H4 (cell line): ENCODE measurements around the gene ARHGEF7. TPM values are rescaled to one million over a fixed set of nuclear protein-coding genes. Genes with fewer than 3 reads are reported as not detected.

Experiments used
- DNase-seq: peaks from one replicate; pipeline ENCODE4 v3.0.0-alpha.2; 2015; ENCODE audit warnings: low spot score
- total RNA-seq: library from RNA; depleted of rRNA; stranded (reverse); fragments of >200 nt; shearing (Covaris generic); gene quantifications from 2 replicates; pipeline ENCODE4 v1.2.3, GENCODE V29; 2014; rRNA removed

Gene ARHGEF7
- total RNA-seq, 1 experiment from 2014 or later: 8.5 TPM

GRCh38 chr13:111344471-111345191 is 229.5 kb downstream of the ARHGEF7 start:
- no peak for DNase-seq

GRCh38 chr13:111345682-111346081 is 230.6 kb downstream of the ARHGEF7 start:
- DNase-seq: no peak

GRCh38 chr13:111346101-111346680 is 231.1 kb downstream of the ARHGEF7 start:
- no peak for DNase-seq

GRCh38 chr13:111347438-111347837 is 232.3 kb downstream of the ARHGEF7 start:
- no peak for DNase-seq

GRCh38 chr13:111353508-111353907 is 238.4 kb downstream of the ARHGEF7 start:
- DNase-seq: no peak

GRCh38 chr13:111354789-111355188 is 239.7 kb downstream of the ARHGEF7 start:
- DNase-seq: no peak

Other genes with a start within 250 kb of the ARHGEF7 start
- 40.9 and 45.6 TPM in 2 replicates for gene ANKRD10, start 200.2 kb upstream of the ARHGEF7 start, total RNA-seq
- not detected in 2 replicates for gene TEX29, start 205.3 kb downstream of the ARHGEF7 start, total RNA-seq